ENCODE results near the gene URB1.

The URB1 gene

DNA sequence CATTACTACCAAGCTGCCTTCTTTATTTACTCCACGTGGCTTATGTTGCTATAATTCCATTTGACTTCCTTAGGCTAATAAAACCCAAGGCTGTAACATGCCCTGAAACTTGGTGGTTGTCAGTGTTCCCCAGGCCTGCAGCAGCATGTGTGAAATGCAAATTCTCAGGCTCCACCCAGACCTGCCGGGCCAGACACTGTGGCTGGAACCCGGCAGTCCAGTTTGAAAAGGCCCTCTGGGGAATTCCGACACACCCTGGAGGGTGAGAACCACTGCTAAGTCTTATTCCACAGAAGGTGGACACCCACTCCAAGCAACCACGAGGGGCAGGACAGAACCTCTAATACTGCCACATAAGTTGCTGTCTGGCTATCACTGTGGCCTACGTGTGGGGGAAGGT lies 41.4 kb downstream of the URB1 start:
- H3K4me3 ChIP-seq (ENCODE audit: low read depth, low read length): no peak overlapping the region
- ChIA-PET POLR2A (no interaction called here), CTCF (no interaction called here)
- TF ChIP-seq, protein P1, sequence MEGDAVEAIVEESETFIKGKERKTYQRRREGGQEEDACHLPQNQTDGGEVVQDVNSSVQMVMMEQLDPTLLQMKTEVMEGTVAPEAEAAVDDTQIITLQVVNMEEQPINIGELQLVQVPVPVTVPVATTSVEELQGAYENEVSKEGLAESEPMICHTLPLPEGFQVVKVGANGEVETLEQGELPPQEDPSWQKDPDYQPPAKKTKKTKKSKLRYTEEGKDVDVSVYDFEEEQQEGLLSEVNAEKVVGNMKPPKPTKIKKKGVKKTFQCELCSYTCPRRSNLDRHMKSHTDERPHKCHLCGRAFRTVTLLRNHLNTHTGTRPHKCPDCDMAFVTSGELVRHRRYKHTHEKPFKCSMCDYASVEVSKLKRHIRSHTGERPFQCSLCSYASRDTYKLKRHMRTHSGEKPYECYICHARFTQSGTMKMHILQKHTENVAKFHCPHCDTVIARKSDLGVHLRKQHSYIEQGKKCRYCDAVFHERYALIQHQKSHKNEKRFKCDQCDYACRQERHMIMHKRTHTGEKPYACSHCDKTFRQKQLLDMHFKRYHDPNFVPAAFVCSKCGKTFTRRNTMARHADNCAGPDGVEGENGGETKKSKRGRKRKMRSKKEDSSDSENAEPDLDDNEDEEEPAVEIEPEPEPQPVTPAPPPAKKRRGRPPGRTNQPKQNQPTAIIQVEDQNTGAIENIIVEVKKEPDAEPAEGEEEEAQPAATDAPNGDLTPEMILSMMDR (IDR thresholded peaks at IDR 0.05; ENCODE audit: insufficient read depth, low read length, missing control alignments): no peak
- no peak for DNase-seq (ENCODE audit: low read depth, low spot score)

DNA sequence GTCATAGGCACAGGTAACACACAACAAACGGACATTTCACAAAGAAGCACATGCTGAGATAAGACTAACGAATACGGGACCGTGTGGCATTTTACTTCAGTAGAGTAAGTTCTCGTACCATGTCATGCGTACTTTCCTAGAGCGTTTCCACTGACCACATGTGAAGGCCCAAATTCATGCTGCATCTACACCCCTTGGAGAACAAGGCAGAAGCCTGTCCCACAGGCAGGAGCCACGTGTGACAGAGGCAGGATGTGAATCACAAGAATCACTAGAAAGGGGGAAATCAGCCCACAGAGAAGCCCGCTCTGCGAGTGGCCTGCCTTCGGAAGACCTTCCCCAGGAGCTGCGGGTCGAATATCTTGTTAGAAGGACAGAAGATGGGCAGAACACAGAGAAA lies 41.8 kb downstream of the URB1 start:
- CTCF ChIA-PET: interaction anchor here (1.0 kb wide), 1 partner anchor 9 kb away, joined by 4 read pairs; no protein-coding TSS in a partner anchor
- TF ChIP-seq, protein P1 (IDR thresholded peaks at IDR 0.05; ENCODE audit: insufficient read depth, low read length, missing control alignments): no peak

DNA sequence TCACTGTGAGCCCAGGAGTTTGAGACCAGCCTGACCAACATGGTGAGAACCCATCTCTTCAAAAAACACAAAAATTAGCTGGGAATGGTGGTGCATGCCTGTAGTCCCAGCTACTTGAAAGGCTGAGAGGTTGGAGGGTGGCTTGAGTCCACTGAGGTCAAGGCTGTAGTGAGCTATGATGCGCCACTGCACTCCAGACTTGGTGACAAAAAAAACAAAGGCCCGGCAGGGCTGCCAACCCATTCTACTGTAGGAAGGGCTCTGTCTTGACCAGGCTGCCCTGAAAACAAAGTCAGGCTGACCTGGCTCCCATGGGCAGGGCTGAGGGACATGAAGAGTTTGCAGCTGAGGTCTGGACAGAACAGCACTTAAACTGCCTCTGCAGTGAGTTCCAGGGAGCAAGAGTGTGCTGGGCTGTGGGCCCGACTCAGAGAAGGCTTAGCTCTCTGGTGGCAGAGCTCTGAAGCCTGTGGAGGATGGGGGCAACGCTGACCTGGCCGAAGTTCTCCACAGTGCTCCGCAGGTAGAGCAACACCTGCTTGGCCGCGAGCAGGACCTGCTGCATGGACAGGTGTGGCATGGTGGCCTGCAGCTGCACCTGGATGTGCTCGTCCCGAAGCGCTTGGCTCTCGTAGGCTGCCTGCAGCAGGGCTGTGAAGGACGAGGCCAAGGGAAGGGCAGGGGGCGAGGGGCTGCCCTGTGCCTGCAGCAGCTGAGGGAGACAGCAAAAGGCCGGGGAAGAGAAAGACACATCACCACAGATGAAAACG lies 42.4 kb downstream of the URB1 start:
- TF ChIP-seq, protein P1 (IDR thresholded peaks at IDR 0.05; ENCODE audit: insufficient read depth, low read length, missing control alignments): no peak
- no peak for DNase-seq (ENCODE audit: low read depth, low spot score)
- H3K4me3 ChIP-seq (ENCODE audit: low read depth, low read length): no peak overlapping the region
- ChIA-PET CTCF (interaction anchor here (1.0 kb wide), 1 partner anchor 9 kb away, joined by 4 read pairs; no protein-coding TSS in a partner anchor), POLR2A (no interaction called here)

More for the DNA sequence above, 41.8 kb downstream of the URB1 start:
- H3K4me3 ChIP-seq (ENCODE audit: low read depth, low read length): no peak overlapping the region
- no peak for DNase-seq (ENCODE audit: low read depth, low spot score)
- POLR2A ChIA-PET: no interaction called here

DNA sequence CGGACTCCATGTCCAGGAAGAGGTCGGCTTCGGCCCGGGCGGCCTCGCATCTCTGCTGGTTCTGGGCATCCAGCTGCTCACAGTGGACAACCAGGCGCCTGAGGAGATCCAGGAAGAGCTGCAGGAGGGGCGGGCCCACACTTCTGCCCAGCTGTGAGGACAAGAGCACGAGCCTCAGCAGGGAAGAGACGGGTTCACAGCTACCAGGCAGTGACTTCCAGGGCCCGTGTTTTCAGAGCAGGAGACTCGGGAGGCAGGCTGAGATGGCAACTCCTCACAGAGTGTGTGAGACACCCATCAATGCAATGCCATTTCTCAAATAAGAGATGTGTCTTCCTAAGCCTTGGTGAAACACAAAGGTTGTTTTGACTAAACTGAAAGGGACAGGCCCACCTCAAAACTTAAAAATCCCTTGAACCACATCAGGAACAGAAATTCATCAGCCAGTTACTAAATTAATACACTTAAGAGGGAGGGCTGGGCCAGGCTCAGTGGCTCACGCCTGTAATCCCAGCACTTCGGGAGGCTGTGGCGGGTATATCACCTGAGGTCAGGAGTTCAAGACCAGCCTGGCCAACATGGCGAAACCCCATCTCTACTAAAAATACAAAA lies 43.4 kb downstream of the URB1 start:
- TF ChIP-seq, protein P1 (IDR thresholded peaks at IDR 0.05; ENCODE audit: insufficient read depth, low read length, missing control alignments): no peak
- H3K4me3 ChIP-seq (ENCODE audit: low read depth, low read length): no peak overlapping the region
- no peak for DNase-seq (ENCODE audit: low read depth, low spot score)
- ChIA-PET POLR2A (no interaction called here), CTCF (no interaction called here)

DNA sequence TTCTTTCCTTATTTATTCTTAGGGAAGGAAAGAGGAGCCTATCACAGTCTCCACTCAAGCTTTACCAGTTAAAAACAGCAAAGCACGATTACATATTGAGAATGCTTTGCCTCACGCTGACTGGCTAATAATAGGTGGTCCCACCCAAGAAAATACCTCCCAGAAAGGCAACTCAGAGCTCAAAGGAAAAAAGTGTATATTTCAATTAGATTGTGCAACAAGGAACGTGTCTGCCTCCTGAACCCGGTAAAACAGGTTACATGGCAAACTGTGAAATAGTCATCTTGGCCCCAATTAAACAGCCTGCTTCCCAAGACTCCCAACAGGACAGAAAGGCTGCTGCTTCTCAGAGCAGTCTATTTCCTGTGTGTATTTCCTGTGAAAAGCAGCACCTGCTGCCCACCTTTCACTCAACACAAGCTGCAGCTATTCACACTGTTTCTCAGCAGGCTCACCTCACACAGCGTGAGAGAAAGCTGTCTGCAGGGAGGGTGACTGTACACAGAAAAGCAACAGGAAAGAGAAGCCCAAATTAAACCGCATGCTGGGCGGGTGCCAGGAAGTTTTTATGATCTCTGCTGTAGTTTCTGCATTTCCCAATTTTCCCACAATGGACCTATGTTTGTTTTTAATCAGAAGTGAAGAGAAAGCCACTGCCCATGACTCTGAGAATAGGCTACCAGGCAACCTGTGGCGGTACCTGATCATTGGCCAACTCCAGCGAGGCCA lies 44.0 kb downstream of the URB1 start:
- DNase-seq (ENCODE audit: low read depth, low spot score): no peak
- H3K4me3 ChIP-seq (ENCODE audit: low read depth, low read length): no peak overlapping the region
- POLR2A ChIA-PET: no interaction called here
- TF ChIP-seq, protein P1 (IDR thresholded peaks at IDR 0.05; ENCODE audit: insufficient read depth, low read length, missing control alignments): no peak
- CTCF ChIA-PET: interaction anchor here (0.8 to 1.2 kb wide), 2 partner anchors 221 to 252 kb away, joined by 4 to 5 read pairs; no protein-coding TSS in a partner anchor

DNA sequence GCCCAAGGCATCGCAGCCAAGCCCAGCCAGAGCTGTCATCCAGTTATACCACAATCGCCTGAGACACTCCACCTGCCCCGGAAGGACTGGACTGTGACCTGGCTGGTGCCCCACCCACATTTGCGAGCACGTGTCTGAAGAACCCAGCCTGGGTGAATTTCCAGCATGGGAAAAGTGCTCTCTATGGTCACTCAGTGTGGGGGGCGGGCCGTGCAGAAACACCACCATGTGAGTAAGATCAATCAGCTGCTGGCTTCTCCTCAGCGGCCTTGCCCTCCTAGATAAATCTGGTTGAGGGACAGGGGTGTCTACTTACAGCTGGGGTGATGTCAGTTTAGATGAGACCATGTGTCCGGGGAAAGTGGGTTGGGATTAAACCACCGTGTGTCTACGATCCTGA lies 44.8 kb downstream of the URB1 start:
- ChIA-PET POLR2A (no interaction called here), CTCF (interaction anchor here (0.8 to 1.2 kb wide), 2 partner anchors 222 to 253 kb away, joined by 4 to 5 read pairs; no protein-coding TSS in a partner anchor)
- no peak overlapping the region for H3K4me3 ChIP-seq (ENCODE audit: low read depth, low read length)
- TF ChIP-seq, protein P1 (IDR thresholded peaks at IDR 0.05; ENCODE audit: insufficient read depth, low read length, missing control alignments): no peak
- no peak for DNase-seq (ENCODE audit: low read depth, low spot score)
